GM12878 (cell line): ENCODE results near the gene XRCC2. TPM values are rescaled to one million over a fixed set of nuclear protein-coding genes. Genes with fewer than 3 reads are reported as not detected.

Experiments used
- CBFB ChIP-seq: IDR thresholded peaks from 2 replicates; pipeline ENCODE4 v1.6.1; 2016; ENCODE audit warnings: antibody characterized with exemption, low read depth
- CHD4 ChIP-seq: fragments of 200-600 bp; sonication (generic); IDR thresholded peaks from 2 replicates; pipeline ENCODE4 v1.6.1; 2016; ENCODE audit warnings: mild to moderate bottlenecking
- E2F8 ChIP-seq: fragments of 450-650 bp; IDR thresholded peaks from 2 replicates; pipeline ENCODE4 v1.6.1; 2018; ENCODE audit warnings: mild to moderate bottlenecking, low read depth, moderate library complexity; ENCODE audit not compliant: partially characterized antibody
- E4F1 ChIP-seq: fragments of 450-650 bp; IDR thresholded peaks from 2 replicates; pipeline ENCODE4 v1.6.1; 2018; ENCODE audit warnings: borderline replicate concordance, mild to moderate bottlenecking; ENCODE audit not compliant: partially characterized antibody
- ESRRA ChIP-seq: IDR thresholded peaks from 2 replicates; pipeline ENCODE4 v1.6.1; 2012; ENCODE audit warnings: mild to moderate bottlenecking, low read length, improper control_type of control experiment
- ETV6 ChIP-seq, 2 experiments: fragments of 450-650 bp in 1 of 2; IDR thresholded peaks in 1 of 2; conservative IDR thresholded peaks in 1 of 2; 2 replicates each; pipeline ENCODE4 v1.6.1; 2014; ENCODE audit warnings: antibody characterized with exemption in 1 of 2, borderline replicate concordance in 1 of 2, low read depth in 1 of 2, mild to moderate bottlenecking in 1 of 2, moderate library complexity in 1 of 2
- FOXM1 ChIP-seq: IDR thresholded peaks from 2 replicates; pipeline ENCODE4 v1.6.1; 2012; ENCODE audit warnings: low read depth, mild to moderate bottlenecking, inconsistent platforms, low read length, moderate library complexity
- HSF1 ChIP-seq: fragments of 150-350 bp; IDR thresholded peaks from 2 replicates; pipeline ENCODE4 v1.6.1; 2014; ENCODE audit warnings: mild to moderate bottlenecking, low read depth, low read length
- IRF5 ChIP-seq: fragments of 450-650 bp; IDR thresholded peaks from 2 replicates; pipeline ENCODE4 v1.6.1; 2017; ENCODE audit warnings: borderline replicate concordance
- JUNB ChIP-seq: IDR thresholded peaks from 2 replicates; pipeline ENCODE4 v1.6.1; 2016; ENCODE audit warnings: antibody characterized with exemption, mild to moderate bottlenecking
- MEF2A ChIP-seq: IDR thresholded peaks from 2 replicates; pipeline ENCODE4 v1.6.1; 2011; ENCODE audit warnings: low read depth, mild to moderate bottlenecking, low read length, moderate library complexity; ENCODE audit not compliant: insufficient read depth
- PKNOX1 ChIP-seq: fragments of 450-650 bp; IDR thresholded peaks from 2 replicates; pipeline ENCODE4 v1.6.1; 2016; ENCODE audit warnings: mild to moderate bottlenecking
- POLR2AphosphoS2 ChIP-seq: IDR thresholded peaks from 2 replicates; pipeline ENCODE4 v1.6.1; 2011; ENCODE audit warnings: low read depth, mild to moderate bottlenecking, low read length, improper control_type of control experiment, moderate library complexity
- RAD51 ChIP-seq: fragments of 450-650 bp; IDR thresholded peaks from 2 replicates; pipeline ENCODE4 v1.6.1; 2016; ENCODE audit warnings: moderate library complexity, mild to moderate bottlenecking, inconsistent platforms
- RUNX3 ChIP-seq: IDR thresholded peaks from 2 replicates; pipeline ENCODE4 v1.6.1; 2012; ENCODE audit warnings: low read length, inconsistent platforms
- SMAD1 ChIP-seq: fragments of 450-650 bp; IDR thresholded peaks from 2 replicates; pipeline ENCODE4 v1.6.1; 2018; ENCODE audit warnings: mild to moderate bottlenecking, low read depth; ENCODE audit not compliant: partially characterized antibody
- SP1 ChIP-seq: IDR thresholded peaks from one replicate; pipeline ENCODE4 v1.6.1; 2011; ENCODE audit warnings: low read depth, low read length
- SUPT20H ChIP-seq: IDR thresholded peaks from 2 replicates; pipeline ENCODE4 v1.6.1; 2011; ENCODE audit warnings: low read depth, mild to moderate bottlenecking, low read length, moderate library complexity, borderline replicate concordance; ENCODE audit not compliant: control insufficient read depth
- ZNF207 ChIP-seq: fragments of 450-650 bp; IDR thresholded peaks from 2 replicates; pipeline ENCODE4 v1.6.1; 2014; ENCODE audit warnings: antibody characterized with exemption, mild to moderate bottlenecking, borderline replicate concordance
- ZNF217 ChIP-seq: fragments of 450-650 bp; IDR thresholded peaks from 2 replicates; pipeline ENCODE4 v1.6.1; 2017; ENCODE audit warnings: antibody characterized with exemption, mild to moderate bottlenecking
- ZNF24 ChIP-seq: fragments of 450-650 bp; IDR thresholded peaks from 2 replicates; pipeline ENCODE4 v1.6.1; 2017; ENCODE audit warnings: antibody characterized with exemption, mild to moderate bottlenecking
- ZNF384 ChIP-seq: IDR thresholded peaks from 2 replicates; pipeline ENCODE4 v1.6.1; 2012; ENCODE audit warnings: low read depth, mild to moderate bottlenecking, low read length, improper control_type of control experiment, borderline replicate concordance
- ZSCAN29 ChIP-seq: fragments of 450-650 bp; IDR thresholded peaks from 2 replicates; pipeline ENCODE4 v1.6.1; 2017; ENCODE audit warnings: mild to moderate bottlenecking, moderate library complexity
- polyA plus RNA-seq, 11 experiments: library from polyadenylated mRNA; depleted of rRNA in 4 of 11; unstranded in 6 of 11; stranded (reverse) in 5 of 11; fragments of >200 nt; fragmentation: Nextera tagmentation in 4 of 11; fragmentation: Illumina TruSeq in 1 of 11; extraction: Ambion mirVana in 4 of 11; extraction: Trizol in 1 of 11; gene quantifications; 1 replicate in 1 of 11; 2 replicates in 10 of 11; pipeline versions ENCODE4 v1.2.1 to v1.2.3, GENCODE V29; 2011 to 2016; ENCODE audit warnings: inconsistent platforms in 2 of 11, missing spikeins in 2 of 11, low read depth in 1 of 11
- total RNA-seq, 4 experiments: library from RNA; depleted of rRNA in 3 of 4; stranded (reverse); fragments of >200 nt in 3 of 4; fragmentation: Illumina TruSeq in 1 of 4; extraction: Trizol in 1 of 4; gene quantifications; 2 replicates each; pipeline versions ENCODE4 v1.2.1 to v1.2.3, GENCODE V29; 2013 to 2021

The XRCC2 gene
- total and polyA plus RNA-seq, 10 of the 15 experiments (the other 5 are each of a cell fraction or from before 2014, with no cell fraction given), result 4.8 to 21.4 (median 13.9) TPM

- no peak for TF ChIP-seq ZNF217
- TF ChIP-seq CBFB, result peak; percentile 56
- no peak for TF ChIP-seq MEF2A
- peak; percentile 69 for TF ChIP-seq ZNF384
- TF ChIP-seq ETV6 (conservative IDR thresholded peaks at IDR 0.05 in 1 of 2, IDR thresholded peaks at IDR 0.05 in 1 of 2; ENCODE audit: borderline replicate concordance in 1 of 2, low read depth in 1 of 2), result no peak
- no peak for TF ChIP-seq CHD4
- no peak for TF ChIP-seq E4F1
- no peak for TF ChIP-seq SMAD1
- no peak for TF ChIP-seq ZSCAN29
- no peak for TF ChIP-seq POLR2AphosphoS2
- TF ChIP-seq ZNF207, result no peak
- TF ChIP-seq IRF5, result no peak
- no peak for TF ChIP-seq E2F8
- TF ChIP-seq JUNB, result no peak
- TF ChIP-seq SP1, result no peak
- peak; percentile 80 for TF ChIP-seq RUNX3
- TF ChIP-seq SUPT20H, result no peak
- peak; percentile 19; the same call in 1 of the 2 replicates for TF ChIP-seq PKNOX1
- TF ChIP-seq HSF1, result 0 out of 2 replicates have a peak, but pooled peaks have one; percentile 55
- TF ChIP-seq ESRRA, result no peak
- no peak for TF ChIP-seq FOXM1
- no peak for TF ChIP-seq ZNF24
- TF ChIP-seq RAD51, result no peak
These were observed 8.0 kb downstream of the XRCC2 start (continued) for GRCh38 chr7:152667958-152668357.
